ES-I3 (cell line): ENCODE results near the gene ETFA.
"Not testable (repeated sequence)": the region's sequence is repeated elsewhere in the genome, so short reads cannot be mapped to it uniquely, and the experiment has no call there.

ENCODE experiments used
- H3K36me3 ChIP-seq: 2 replicates; pipeline ENCODE4 v1.6.1; 2013; ENCODE audit warnings: mild to moderate bottlenecking, low read length, control low read depth, moderate library complexity; ENCODE audit not compliant: insufficient read depth
- H3K4me1 ChIP-seq: 2 replicates; pipeline ENCODE4 v1.6.1; 2013; ENCODE audit warnings: mild to moderate bottlenecking, control low read depth, low read length; ENCODE audit not compliant: insufficient read depth
- H3K9ac ChIP-seq: 2 replicates; pipeline ENCODE4 v1.6.1; 2013; ENCODE audit warnings: low read depth, mild to moderate bottlenecking, low read length, moderate library complexity
- H3K9me3 ChIP-seq: 2 replicates; pipeline ENCODE4 v1.6.1; 2013; ENCODE audit warnings: mild to moderate bottlenecking, low read length, moderate library complexity; ENCODE audit not compliant: control insufficient read depth, insufficient read depth

The ETFA gene

DNA sequence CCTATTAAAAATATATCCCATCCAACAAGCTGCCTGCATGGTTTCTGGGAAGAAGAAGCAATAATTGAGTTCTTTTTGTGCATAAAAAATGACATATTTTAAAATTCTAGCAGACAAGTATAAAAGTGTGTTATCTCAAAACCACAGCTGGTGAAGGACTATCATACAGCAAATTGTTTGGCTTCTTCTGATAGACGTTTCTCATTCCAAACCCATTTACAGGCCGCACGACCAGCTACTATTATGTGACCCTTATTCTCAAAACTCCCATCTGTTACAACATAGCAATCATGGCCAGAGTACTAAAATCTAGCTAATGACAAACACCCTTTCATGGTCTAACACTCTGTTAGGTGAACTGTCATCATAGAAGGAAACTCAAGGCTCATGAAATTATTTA, 21.7 kb downstream of the ETFA start:
- no peak overlapping the region for H3K9ac ChIP-seq
- no peaks in the 10 kb centered on the region for H3K36me3 ChIP-seq
- H3K4me1 ChIP-seq, result no peaks in the 10 kb centered on the region
- H3K9me3 ChIP-seq, result no peaks in the 10 kb centered on the region

DNA sequence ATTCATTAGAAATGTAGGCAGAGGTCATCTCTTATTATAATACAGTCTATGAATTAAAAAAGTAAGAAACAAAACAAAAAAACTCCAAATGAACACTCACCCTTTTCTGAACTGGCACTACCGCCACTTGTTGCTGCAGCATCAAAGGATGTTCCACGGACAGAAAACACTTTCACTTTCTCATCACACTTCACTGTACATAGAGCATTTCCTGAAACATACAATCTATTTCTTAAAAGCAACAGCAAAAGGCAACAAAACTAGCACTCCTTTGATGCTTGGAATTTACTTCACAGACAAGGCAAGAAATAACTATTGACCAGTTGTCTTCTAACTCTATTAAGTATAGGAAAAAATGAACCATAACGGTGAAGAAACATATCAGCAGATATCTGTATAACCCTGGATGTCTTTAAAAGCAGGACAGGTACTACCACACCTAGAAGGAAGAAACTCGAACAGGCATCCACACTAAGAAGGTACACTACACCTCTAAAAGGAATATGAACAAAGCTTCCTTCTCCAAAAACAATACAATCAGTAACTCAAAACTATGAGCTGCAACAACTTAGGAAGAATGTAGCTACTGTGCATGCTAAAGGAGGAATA, 24.9 kb downstream of the ETFA start:
- no peaks in the 10 kb centered on the region; the same call in 1 of the 2 replicates for H3K36me3 ChIP-seq
- no peak overlapping the region for H3K9ac ChIP-seq
- no peaks in the 10 kb centered on the region for H3K4me1 ChIP-seq
- H3K9me3 ChIP-seq, result no peaks in the 10 kb centered on the region

DNA sequence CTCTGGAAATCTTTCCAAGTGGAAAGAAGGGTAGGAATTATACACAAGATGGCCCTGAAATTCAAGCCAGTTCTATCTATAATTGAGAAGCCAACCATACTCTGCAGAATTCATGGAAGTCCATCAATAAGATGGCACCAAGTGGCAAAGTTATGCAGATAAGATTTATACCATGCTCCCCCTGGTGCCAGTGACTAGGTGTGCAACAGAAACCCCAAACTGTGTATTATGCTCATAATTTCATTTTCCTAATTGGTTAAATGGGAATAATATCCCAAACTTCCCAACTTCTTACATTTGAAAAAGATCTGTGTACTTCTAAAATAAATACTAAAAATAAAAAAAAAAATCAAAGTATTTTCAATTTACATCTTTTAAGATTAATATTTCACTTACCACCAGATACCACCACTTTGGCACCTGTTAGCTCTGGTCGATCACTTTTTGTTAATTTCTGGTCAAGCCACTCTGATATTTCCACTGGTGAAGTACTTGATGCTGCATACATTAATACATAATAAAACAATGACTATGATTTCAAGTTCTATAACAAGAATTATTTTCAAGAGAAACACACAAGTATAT, 25.9 kb downstream of the ETFA start:
- Histone ChIP-seq H3K9me3 (no peaks in the 10 kb centered on the region), H3K36me3 (no peaks in the 10 kb centered on the region; the same call in 1 of the 2 replicates), H3K9ac (no peak overlapping the region), H3K4me1 (no peaks in the 10 kb centered on the region)

DNA sequence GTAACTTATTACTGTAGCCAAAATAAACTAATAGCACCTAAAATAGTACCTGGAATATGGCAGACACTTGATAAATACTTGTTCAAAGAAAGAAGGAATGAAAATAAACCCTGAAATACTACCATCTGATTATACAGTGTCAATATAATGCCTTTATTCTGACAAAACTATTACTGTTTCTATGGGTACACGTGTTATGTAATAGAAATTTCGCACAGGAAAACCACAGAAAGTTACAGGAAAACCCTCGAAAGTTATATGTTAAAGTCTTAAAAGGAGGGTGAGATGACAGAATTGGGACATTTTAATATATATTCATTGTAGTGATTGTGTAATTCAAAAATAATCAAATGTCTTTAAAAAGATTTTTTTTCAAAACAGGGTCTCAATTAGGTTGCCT, 28.8 kb downstream of the ETFA start:
- no peaks in the 10 kb centered on the region for H3K4me1 ChIP-seq
- H3K9me3 ChIP-seq, result no peaks in the 10 kb centered on the region
- H3K36me3 ChIP-seq, result peaks cover 6% of the 10 kb centered on the region
- H3K9ac ChIP-seq, result no peak overlapping the region

DNA sequence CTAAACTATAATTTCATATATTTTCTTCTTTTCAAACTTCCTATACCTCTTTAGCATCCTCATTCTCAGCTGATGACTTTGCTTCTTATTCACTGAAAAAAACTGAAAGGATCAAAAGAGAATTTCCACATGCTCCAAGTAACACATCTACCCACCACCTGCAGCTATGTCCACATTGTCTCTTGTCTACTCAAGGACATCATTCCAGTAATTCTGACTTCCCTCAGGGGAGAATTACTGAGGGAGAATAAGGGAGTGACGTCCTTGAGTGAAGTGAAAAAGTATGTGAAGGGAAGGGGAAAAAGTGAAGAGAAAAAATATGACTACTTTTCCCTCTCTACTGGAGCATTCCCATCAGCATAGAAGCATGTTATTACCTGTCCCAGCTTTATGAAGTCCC, 32.6 kb downstream of the ETFA start:
- Histone ChIP-seq H3K9me3 (no peaks in the 10 kb centered on the region), H3K4me1 (no peaks in the 10 kb centered on the region; the same call in 1 of the 2 replicates), H3K36me3 (peaks cover 6% of the 10 kb centered on the region), H3K9ac (no peak overlapping the region)

DNA sequence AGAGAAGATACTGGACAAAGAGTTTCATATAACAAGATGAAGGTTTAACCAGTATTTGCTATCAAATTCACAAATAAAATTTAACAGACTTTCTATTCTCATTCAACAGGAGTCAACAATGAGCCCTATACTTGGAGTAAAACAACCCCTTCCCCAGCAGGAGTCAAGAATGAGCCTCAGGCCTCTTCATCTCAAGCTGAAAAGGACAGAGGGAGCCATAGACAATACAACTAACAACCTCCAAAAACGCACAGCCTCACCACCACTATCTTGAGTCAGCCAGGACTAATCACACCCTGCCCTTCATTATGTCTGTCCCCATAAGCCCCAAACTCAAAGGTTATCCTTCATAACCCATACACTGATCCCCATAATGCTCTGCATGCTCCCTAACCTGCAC, 36.4 kb downstream of the ETFA start:
- Histone ChIP-seq H3K9me3 (no peaks in the 10 kb centered on the region), H3K4me1 (no peaks in the 10 kb centered on the region; the same call in 1 of the 2 replicates), H3K9ac (no peak overlapping the region), H3K36me3 (peaks cover 3% of the 10 kb centered on the region; the same call in 1 of the 2 replicates)

DNA sequence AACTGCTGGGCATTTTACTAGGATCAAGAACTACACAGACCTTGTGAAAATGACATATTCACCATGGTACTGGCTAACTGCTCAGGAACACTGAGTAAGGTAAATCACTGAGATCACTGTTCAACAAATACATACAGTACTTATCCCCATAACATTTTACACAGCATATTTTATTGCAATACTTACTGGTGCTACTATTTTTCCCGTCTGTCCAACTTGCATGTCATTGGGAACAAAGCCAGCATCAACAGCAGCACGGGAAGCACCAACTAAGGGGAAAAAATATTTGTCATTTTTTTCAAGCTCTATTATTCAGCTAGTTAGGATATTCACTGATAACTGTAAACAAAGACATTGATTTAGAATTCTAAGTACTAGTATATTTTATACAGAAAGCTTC, 37.0 kb downstream of the ETFA start:
- H3K4me1 ChIP-seq, result no peaks in the 10 kb centered on the region; the same call in 1 of the 2 replicates
- H3K9ac ChIP-seq, result no peak overlapping the region
- no peaks in the 10 kb centered on the region for H3K9me3 ChIP-seq
- peaks cover 3% of the 10 kb centered on the region; the same call in 1 of the 2 replicates for H3K36me3 ChIP-seq

DNA sequence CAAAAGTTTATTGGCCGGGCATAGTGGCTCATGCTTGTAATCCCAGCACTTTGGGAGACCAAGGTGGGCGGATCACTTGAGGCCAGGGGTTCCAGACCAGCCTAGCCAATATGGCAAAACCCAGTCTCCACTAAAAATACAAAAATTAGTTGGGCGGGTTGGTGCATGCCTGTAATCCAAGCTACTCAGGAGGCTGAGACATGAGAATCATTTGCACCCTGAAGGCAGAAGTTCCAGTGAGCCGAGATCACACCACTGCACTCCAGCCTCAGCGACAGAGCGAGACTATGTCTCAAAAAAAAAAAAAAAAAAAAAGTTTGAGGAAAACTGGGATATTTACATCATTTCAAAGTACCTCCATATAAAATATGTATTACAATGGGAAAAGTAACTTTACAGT, 40.4 kb downstream of the ETFA start:
- no peak overlapping the region for H3K9ac ChIP-seq
- H3K36me3 ChIP-seq, result 0 out of 2 replicates have a peak, but pooled peaks cover 5% of the 10 kb centered on the region
- peaks cover 7% of the 10 kb centered on the region; the same call in 1 of the 2 replicates for H3K9me3 ChIP-seq
- H3K4me1 ChIP-seq, result no peaks in the 10 kb centered on the region; the same call in 1 of the 2 replicates

DNA sequence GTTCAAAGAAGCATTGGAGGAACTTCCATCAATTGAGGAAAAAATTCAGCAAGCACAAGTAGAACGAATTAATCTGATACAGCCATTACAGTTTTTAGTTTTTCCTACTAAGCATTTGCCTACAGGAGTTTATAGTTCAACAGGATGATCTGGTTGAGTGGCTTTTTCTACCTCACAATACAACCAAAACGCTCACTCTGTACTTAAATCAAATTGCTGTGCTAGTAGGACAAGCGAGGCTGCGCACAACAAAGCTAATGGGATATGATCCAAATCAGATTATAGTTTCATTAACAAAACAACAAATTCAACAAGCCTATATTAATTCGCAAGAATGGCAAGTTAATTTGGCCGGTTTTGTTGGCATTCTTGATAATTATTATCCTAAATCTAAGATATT, 44.2 kb downstream of the ETFA start:
- no peaks in the 10 kb centered on the region for H3K4me1 ChIP-seq
- peaks cover 10% of the 10 kb centered on the region; the same call in 1 of the 2 replicates for H3K36me3 ChIP-seq
- peaks cover 26% of the 10 kb centered on the region for H3K9me3 ChIP-seq
- H3K9ac ChIP-seq, result no peak overlapping the region

DNA sequence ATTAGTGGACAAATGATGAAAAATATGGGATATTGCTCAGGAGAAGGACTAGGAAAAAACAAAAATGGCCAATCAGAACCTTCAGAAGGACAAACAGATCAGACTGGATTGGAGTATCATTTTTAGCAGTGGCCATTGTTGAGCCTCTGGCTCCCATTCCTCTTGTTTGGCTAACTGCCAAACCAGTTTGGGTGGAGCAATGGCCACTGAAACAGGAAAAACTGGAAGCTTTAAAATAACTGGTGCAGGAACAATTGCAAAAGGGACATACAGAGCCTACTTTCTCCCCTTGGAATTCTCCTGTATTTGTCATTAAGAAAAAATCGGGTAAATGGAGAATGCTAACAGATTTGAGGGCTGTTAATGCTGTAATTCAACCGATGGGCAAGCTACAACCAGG, 45.5 kb downstream of the ETFA start:
- H3K9ac ChIP-seq, H3K4me1 ChIP-seq: not testable (repeated sequence)
- Histone ChIP-seq H3K36me3 (peaks cover 10% of the 10 kb centered on the region; the same call in 1 of the 2 replicates), H3K9me3 (peaks cover 31% of the 10 kb centered on the region)

DNA sequence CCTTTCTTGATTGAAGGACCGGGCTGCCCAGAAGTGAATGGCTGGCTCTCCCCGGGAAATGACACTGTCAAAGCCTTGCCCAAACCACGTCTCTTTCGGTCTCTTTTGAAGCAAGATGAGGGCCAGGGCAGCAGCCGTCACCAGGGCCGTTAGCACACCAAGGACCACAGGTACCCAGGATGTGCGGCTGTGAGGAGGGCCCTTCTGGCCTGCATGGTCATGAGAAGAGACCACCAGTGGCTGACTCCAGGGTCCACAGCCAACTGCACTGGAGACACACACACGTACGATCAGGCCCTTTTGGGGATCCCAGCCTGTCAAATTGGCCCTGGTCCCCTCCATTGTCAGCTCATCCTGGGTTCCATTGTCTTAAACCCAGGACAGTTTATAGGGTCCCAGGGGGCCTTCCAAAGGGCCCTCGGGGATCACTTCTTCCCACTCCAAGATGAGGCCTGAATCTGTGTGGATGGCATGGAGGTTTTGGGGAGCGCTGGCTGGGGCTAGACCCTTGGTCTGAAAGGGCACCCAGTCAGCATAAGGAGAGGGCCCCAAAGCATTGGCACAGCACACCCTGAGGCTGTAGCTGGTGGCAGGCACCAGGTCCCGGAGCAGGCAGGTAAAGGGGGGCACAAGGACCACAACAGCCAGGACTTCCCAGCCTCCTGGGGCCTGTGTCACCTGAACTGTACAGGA, 50.9 kb downstream of the ETFA start:
- peaks cover 5% of the 10 kb centered on the region; the same call in 1 of the 2 replicates for H3K36me3 ChIP-seq
- peaks cover 22% of the 10 kb centered on the region for H3K9me3 ChIP-seq
- no peaks in the 10 kb centered on the region for H3K4me1 ChIP-seq
- no peak overlapping the region for H3K9ac ChIP-seq

DNA sequence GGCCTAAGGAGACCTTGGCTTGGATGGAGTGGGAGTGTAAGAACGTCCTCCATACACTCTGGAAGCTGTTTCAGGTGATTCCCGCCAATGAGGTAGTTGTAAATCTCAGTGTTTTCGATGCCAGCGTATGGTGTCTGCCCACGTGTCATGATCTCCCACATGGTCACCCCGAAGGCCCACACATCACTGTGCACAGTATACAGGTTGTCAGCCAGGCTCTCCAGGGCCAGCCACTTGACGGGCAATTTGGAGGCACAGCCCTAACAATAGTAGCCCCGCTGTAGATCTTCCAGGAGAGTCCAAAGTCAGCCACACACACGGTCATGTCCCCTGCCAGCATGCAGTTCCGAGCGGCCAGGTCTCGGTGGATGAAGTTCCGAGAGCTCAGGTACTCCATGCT, 51.9 kb downstream of the ETFA start:
- H3K9ac ChIP-seq, result no peak overlapping the region
- H3K36me3 ChIP-seq, result peaks cover 5% of the 10 kb centered on the region; the same call in 1 of the 2 replicates
- peaks cover 17% of the 10 kb centered on the region; the same call in 1 of the 2 replicates for H3K9me3 ChIP-seq
- H3K4me1 ChIP-seq, result 0 out of 2 replicates have a peak, but pooled peaks cover under 1% of the 10 kb centered on the region

DNA sequence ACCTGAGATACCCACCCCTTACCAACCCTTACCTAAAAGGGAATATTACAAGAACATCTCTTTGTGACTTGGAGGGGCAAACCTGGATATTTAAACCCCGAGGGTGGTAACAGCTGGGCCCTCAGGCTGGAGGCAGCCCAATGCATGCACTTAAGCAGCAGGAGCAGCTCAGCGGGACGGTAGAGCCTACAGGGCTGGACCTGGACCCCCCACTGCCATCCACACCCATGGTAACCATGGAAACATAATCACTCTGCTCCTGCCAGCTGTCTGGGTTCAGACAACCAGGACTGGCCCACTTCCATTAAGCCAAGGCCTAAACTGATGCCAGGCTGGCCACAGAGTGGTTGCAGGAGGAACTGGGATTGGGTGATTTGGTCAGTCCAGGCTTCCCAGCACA, 52.8 kb downstream of the ETFA start:
- H3K36me3 ChIP-seq, result peaks cover 5% of the 10 kb centered on the region; the same call in 1 of the 2 replicates
- H3K9ac ChIP-seq, result no peak overlapping the region
- peaks cover 9% of the 10 kb centered on the region for H3K4me1 ChIP-seq
- peaks cover 13% of the 10 kb centered on the region; the same call in 1 of the 2 replicates for H3K9me3 ChIP-seq

DNA sequence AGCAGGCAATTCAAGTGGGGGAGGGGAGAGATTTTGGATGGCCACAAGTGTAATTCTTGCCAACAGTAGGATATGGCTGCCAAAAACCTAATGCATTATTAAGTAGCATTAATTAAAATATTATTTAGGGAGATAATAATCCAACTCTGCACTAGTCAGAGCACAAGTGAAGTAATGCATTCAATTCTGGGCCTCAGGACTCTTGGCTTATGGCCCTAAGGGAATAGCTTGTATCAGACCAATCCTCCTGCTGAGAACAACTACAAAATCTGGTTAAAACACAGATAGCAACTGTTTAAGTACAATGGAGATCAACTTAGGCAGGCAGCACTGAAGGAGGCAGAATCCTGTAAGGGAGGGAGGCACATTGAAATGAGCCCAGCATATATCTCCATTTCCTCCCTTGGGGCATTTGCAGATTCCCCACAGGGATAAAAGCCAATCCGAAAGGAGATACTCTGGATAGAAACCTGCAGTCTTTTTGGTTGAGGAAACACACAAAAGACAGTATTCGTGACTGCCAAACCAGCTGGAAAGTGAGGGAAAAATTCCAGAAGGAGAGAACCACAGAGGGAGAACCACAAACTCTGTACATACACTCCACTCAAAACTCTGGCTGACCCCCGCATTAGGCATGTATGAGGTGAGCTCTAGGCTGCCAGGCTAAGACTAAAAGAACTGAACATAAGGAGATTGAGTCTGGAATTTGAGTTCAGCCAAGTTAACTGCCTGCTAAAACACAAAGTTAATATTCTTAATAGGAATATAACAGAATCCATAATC, 57.4 kb downstream of the ETFA start:
- H3K9ac ChIP-seq, result no peak overlapping the region
- H3K9me3 ChIP-seq, result 0 out of 2 replicates have a peak, but pooled peaks cover 3% of the 10 kb centered on the region
- H3K36me3 ChIP-seq, result no peaks in the 10 kb centered on the region; the same call in none of the 2 replicates
- peaks cover 16% of the 10 kb centered on the region for H3K4me1 ChIP-seq
